HG03108 (cell line): ENCODE data around the gene MEGF9.

Source experiments
- ATAC-seq: cut with Tn5 transposase; IDR thresholded peaks from one replicate; pipeline ENCODE4 v1.9.1; 2021; ENCODE audit warnings: moderate library complexity; ENCODE audit not compliant: unreplicated experiment

MEGF9 gene

GRCh38 chr9:120707170-120707569, 7.1 kb downstream of the MEGF9 start:
- no peak for ATAC-seq

- no peak for ATAC-seq
Observed at GRCh38 chr9:120705174-120705573, 9.1 kb downstream of the MEGF9 start.

GRCh38 chr9:120702075-120702474, 12.2 kb downstream of the MEGF9 start:
- ATAC-seq, result no peak

- no peak for ATAC-seq
Observed at GRCh38 chr9:120701248-120701647, 13.0 kb downstream of the MEGF9 start.

- no peak for ATAC-seq
Observed at GRCh38 chr9:120698766-120699165, 15.5 kb downstream of the MEGF9 start.

- ATAC-seq, result no peak
Observed at GRCh38 chr9:120697448-120697847, 16.8 kb downstream of the MEGF9 start.

- no peak for ATAC-seq
Observed at GRCh38 chr9:120696551-120697230, 17.6 kb downstream of the MEGF9 start.

- peak; percentile 30 for ATAC-seq
Observed at GRCh38 chr9:120694559-120694958, 19.7 kb downstream of the MEGF9 start.

GRCh38 chr9:120693700-120694008, 20.6 kb downstream of the MEGF9 start:
- peak; percentile 53 for ATAC-seq

- ATAC-seq, result peak; percentile 39
Observed at GRCh38 chr9:120692901-120693699, 21.2 kb downstream of the MEGF9 start.

- no peak for ATAC-seq
Observed at GRCh38 chr9:120690372-120690771, 23.9 kb downstream of the MEGF9 start.

GRCh38 chr9:120689860-120690259, 24.4 kb downstream of the MEGF9 start:
- ATAC-seq, result no peak

GRCh38 chr9:120688758-120689157, 25.5 kb downstream of the MEGF9 start:
- no peak for ATAC-seq

- no peak for ATAC-seq
Observed at GRCh38 chr9:120683150-120683549, 31.1 kb downstream of the MEGF9 start.

- ATAC-seq, result no peak
Observed at GRCh38 chr9:120681121-120681520, 33.1 kb downstream of the MEGF9 start.

GRCh38 chr9:120680579-120680978, 33.7 kb downstream of the MEGF9 start:
- ATAC-seq, result no peak

- no peak for ATAC-seq
Observed at GRCh38 chr9:120680161-120680560, 34.1 kb downstream of the MEGF9 start.

GRCh38 chr9:120677965-120678364, 36.3 kb downstream of the MEGF9 start:
- ATAC-seq, result no peak

GRCh38 chr9:120676767-120677402, 37.4 kb downstream of the MEGF9 start:
- ATAC-seq, result no peak

GRCh38 chr9:120668399-120668798, 45.9 kb downstream of the MEGF9 start:
- no peak for ATAC-seq

GRCh38 chr9:120663950-120664349, 50.3 kb downstream of the MEGF9 start:
- ATAC-seq, result no peak

GRCh38 chr9:120663380-120663779, 50.9 kb downstream of the MEGF9 start:
- no peak for ATAC-seq
